Esophagus muscularis mucosa (tissue), 4 donors: ENCODE measurements around the gene ELF2. TPM values are rescaled to one million over a fixed set of nuclear protein-coding genes. Genes with fewer than 3 reads are reported as not detected.

Experiments used
- DNase-seq: peaks from one replicate; pipeline ENCODE4 v3.0.0-alpha.2; 2017; ENCODE audit errors: extremely low spot score
- H3K27ac ChIP-seq, 4 donors: fragments of 200-600 bp; sonication (generic); replicated peaks in 1 of 4; 1 replicate in 3 of 4; 2 replicates in 1 of 4; pipeline ENCODE4 v1.5.1; 2016 to 2019; ENCODE audit warnings: mild to moderate bottlenecking in 1 of 4
- H3K27me3 ChIP-seq, 4 donors: fragments of 200-600 bp; sonication (generic); one replicate each; pipeline versions ENCODE4 v1.5.1 to v1.6.0; 2016 to 2019
- H3K36me3 ChIP-seq, 4 donors: fragments of 200-600 bp; sonication (generic); one replicate each; pipeline ENCODE4 v1.5.1; 2016 to 2019
- H3K4me1 ChIP-seq, 4 donors: fragments of 200-600 bp; sonication (generic); one replicate each; pipeline ENCODE4 v1.5.1; 2016 to 2019
- H3K4me3 ChIP-seq, 4 donors: fragments of 200-600 bp; sonication (generic); 1 replicate in 2 of 4; 2 replicates in 2 of 4; pipeline ENCODE4 v1.5.1; 2016 to 2019; ENCODE audit warnings: mild to moderate bottlenecking in 4 of 4, moderate library complexity in 1 of 4
- H3K9me3 ChIP-seq, 4 donors: fragments of 200-600 bp; sonication (generic); 1 replicate in 3 of 4; 2 replicates in 1 of 4; pipeline ENCODE4 v1.5.1; 2016 to 2019
- EP300 ChIP-seq: sonication (generic); formaldehyde crosslinking; IDR thresholded peaks from one replicate; pipeline ENCODE4 v1.6.1; 2017; ENCODE audit warnings: antibody characterized with exemption
- POLR2A ChIP-seq: fragments of 450-650 bp; IDR thresholded peaks from one replicate; pipeline ENCODE4 v1.6.1; 2017; ENCODE audit warnings: antibody characterized with exemption, moderate library complexity, mild to moderate bottlenecking, low read depth
- POLR2AphosphoS5 ChIP-seq, 2 donors: sonication (generic); formaldehyde crosslinking; IDR thresholded peaks; one replicate each; pipeline ENCODE4 v1.6.1; 2017; ENCODE audit warnings: antibody characterized with exemption in 2 of 2
- WGBS: methylation state at CpG from one replicate; pipeline ENCODE4 v1.1.5; 2018; 5-methylcytosine and 5-hydroxymethylcytosine counted together
- intact Hi-C: fragments of 100-400 bp; cut with DNase I; formaldehyde crosslinking; loops from one replicate; pipeline ENCODE4 v1.15.1; 2023
- total RNA-seq, 4 donors: library from RNA; depleted of rRNA; stranded (reverse); fragments of >200 nt; gene quantifications; one replicate each; pipeline versions ENCODE4 v1.1.0 to v1.2.1, GENCODE V29; 2016
- TF ChIP-seq, protein P1 (sequence below), 3 experiments: fragments of 200-600 bp in 2 of 3; fragments of 450-650 bp in 1 of 3; sonication (generic) in 2 of 3; IDR thresholded peaks; one replicate each; pipeline ENCODE4 v1.5.1; 2017 to 2019; ENCODE audit warnings: antibody characterized with exemption in 3 of 3, mild to moderate bottlenecking in 2 of 3, moderate library complexity in 1 of 3

ELF2 gene
- total RNA-seq, 4 donors from 2014 or later: 52.3 to 68.5 (median 60.7) TPM

DNA sequence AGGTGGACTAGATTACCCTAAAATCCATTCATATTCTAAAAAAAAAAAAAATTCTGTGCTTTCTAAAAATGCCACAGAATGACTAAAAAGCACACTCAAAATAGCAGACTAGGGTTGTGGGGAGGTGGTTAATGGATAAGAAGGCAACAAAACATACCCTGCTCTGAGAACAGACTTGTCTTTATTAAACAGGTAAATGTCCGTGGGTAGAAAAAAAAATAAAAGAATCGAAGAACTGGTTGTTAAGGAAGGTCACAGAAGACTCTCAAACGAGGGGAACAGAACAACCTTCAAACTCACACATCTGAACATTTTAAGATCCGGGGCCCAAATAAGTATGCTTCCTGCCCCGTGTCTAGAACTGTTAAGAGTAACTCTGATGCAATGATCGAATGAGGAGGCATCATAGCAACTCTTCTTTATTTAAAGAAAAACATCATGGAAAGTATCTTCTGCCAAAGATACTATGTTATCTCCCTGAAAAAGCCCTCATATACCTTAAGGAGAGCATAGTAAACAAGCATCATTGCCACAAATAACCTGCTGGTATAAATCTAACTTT is 68.4 kb downstream of the ELF2 start:
- Histone ChIP-seq H3K4me3 (no peak overlapping the region), H3K27me3 (no peaks in the 10 kb centered on the region), H3K36me3 (peaks cover 0 to 11% (median 6%) of the 10 kb centered on the region in 4 donors), H3K4me1 (no peaks in the 10 kb centered on the region), H3K9me3 (no peaks in the 10 kb centered on the region), H3K27ac (no peak overlapping the region)
- intact Hi-C loops: no loop called here
- no peak for DNase-seq
- TF ChIP-seq POLR2A (no peak), POLR2AphosphoS5 (IDR thresholded peaks at IDR 0.05) (no peak), EP300 (no peak)
- TF ChIP-seq, protein P1, sequence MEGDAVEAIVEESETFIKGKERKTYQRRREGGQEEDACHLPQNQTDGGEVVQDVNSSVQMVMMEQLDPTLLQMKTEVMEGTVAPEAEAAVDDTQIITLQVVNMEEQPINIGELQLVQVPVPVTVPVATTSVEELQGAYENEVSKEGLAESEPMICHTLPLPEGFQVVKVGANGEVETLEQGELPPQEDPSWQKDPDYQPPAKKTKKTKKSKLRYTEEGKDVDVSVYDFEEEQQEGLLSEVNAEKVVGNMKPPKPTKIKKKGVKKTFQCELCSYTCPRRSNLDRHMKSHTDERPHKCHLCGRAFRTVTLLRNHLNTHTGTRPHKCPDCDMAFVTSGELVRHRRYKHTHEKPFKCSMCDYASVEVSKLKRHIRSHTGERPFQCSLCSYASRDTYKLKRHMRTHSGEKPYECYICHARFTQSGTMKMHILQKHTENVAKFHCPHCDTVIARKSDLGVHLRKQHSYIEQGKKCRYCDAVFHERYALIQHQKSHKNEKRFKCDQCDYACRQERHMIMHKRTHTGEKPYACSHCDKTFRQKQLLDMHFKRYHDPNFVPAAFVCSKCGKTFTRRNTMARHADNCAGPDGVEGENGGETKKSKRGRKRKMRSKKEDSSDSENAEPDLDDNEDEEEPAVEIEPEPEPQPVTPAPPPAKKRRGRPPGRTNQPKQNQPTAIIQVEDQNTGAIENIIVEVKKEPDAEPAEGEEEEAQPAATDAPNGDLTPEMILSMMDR (IDR thresholded peaks at IDR 0.05): no peak
- WGBS: 89% methylated on average over 6 of the region's 6 CpGs

DNA sequence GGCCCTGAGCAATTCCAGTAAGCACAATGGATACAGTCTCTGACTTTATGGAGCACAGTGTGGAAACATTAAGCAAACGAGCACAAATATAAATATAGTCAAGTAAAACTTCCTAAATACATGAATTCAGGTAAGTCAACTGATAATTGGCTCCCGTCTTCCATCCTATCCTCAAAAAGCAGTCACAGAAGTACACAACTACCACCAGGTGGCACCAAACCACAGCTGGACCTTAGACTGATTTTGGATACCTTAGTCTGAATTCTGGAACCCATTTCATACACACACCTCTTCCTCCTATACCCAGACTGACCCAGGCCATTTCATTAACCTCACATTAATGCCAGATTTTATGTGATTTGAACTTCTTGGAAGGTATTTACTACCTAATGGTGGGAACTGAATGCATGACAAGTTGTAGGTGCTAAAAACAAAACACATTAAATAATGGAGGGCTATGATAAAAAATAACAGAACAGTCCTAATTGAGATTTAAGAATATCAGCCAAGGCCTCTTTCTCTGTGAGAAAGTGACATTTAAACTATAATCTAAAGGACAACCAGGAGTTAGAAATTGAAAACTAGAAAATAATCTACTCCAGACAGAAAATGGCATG is 77.5 kb downstream of the ELF2 start:
- Histone ChIP-seq H3K4me3 (no peak overlapping the region), H3K36me3 (peaks cover 0 to 4% (median 0%) of the 10 kb centered on the region in 4 donors), H3K4me1 (peaks cover 0 to 16% (median 5%) of the 10 kb centered on the region in 4 donors), H3K27me3 (no peaks in the 10 kb centered on the region), H3K9me3 (no peaks in the 10 kb centered on the region), H3K27ac (no peak overlapping the region)
- WGBS: 4% methylated on average over 2 of the region's 2 CpGs
- peak in 1 of 2 donors; percentile 27 for TF ChIP-seq POLR2AphosphoS5 (IDR thresholded peaks at IDR 0.05)
- TF ChIP-seq, protein P1 (IDR thresholded peaks at IDR 0.05): peak; percentile 77 to 89 (median 81)
- TF ChIP-seq POLR2A: no peak
- TF ChIP-seq EP300: no peak
- no peak for DNase-seq
- intact Hi-C loops: no loop called here

DNA sequence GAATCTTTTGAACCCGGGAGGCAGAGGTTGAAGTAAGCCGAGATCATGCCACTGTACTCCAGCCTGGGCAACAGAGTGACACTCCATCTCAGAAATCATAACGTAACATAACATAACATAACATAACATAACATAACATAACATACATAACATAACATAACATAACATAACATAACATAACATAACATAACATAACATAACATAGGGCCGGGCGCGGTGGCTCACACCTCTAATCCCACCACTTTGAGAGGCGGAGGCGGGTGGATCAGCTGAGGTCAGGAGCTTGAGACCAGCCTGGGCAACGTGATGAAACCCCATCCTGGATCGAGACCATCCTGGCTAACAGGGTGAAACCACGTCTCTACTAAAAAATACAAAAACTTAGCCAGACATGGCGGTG is 84.7 kb downstream of the ELF2 start:
- intact Hi-C loops: no loop called here
- no peak overlapping the region for H3K4me3 ChIP-seq
- no peak for DNase-seq
- peaks cover 0 to 11% (median 3%) of the 10 kb centered on the region in 4 donors for H3K36me3 ChIP-seq
- no peaks in the 10 kb centered on the region for H3K4me1 ChIP-seq
- TF ChIP-seq EP300 (no peak), POLR2AphosphoS5 (IDR thresholded peaks at IDR 0.05) (no peak), POLR2A (no peak)
- TF ChIP-seq, protein P1 (IDR thresholded peaks at IDR 0.05): no peak
- H3K27me3 ChIP-seq: no peaks in the 10 kb centered on the region
- WGBS: 88% methylated on average over 11 of the region's 12 CpGs
- H3K9me3 ChIP-seq: no peaks in the 10 kb centered on the region
- no peak overlapping the region for H3K27ac ChIP-seq

DNA sequence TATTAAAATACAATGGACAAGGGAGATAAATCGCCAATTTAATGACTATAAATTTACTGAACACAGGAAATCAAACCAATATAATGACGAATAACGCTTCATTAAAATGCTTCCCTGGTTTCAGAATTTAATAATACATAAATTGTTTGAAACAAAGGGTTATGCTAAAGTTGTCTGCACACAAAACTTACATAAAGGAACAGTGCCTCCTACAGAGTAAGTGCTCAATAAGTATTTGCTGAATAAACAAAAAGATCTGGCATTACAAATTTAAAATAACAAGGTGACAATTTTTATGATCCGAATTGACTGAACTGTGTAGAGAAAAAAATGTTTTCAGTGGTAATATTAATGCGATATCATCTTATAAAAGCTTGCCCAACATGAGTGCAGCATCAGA is 91.9 kb downstream of the ELF2 start:
- no peak for TF ChIP-seq EP300
- TF ChIP-seq, protein P1 (IDR thresholded peaks at IDR 0.05): peak in 2 of 3 experiments; percentile 13 to 14
- intact Hi-C loops: loop anchor here (5.0 to 10.0 kb wide), 2 partner anchors 212 to 370 kb away; partner anchors contain the start of gene RAB33B
- no peaks in the 10 kb centered on the region for H3K27me3 ChIP-seq
- DNase-seq: no peak
- WGBS: 53% methylated on average over 5 of the region's 5 CpGs
- H3K27ac ChIP-seq: peak overlapping the region; percentile 90 to 97 (median 96)
- peak overlapping the region; percentile 70 to 89 (median 78) for H3K4me3 ChIP-seq
- H3K36me3 ChIP-seq: no peaks in the 10 kb centered on the region
- peaks cover 23 to 39% (median 34%) of the 10 kb centered on the region in 4 donors for H3K4me1 ChIP-seq
- no peaks in the 10 kb centered on the region for H3K9me3 ChIP-seq
